ENCODE results near the gene UBE2N.
A peak's percentile ranks its signal among the peaks of the same experiment; 100 is the strongest.

The UBE2N gene, protein sequence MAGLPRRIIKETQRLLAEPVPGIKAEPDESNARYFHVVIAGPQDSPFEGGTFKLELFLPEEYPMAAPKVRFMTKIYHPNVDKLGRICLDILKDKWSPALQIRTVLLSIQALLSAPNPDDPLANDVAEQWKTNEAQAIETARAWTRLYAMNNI

DNA sequence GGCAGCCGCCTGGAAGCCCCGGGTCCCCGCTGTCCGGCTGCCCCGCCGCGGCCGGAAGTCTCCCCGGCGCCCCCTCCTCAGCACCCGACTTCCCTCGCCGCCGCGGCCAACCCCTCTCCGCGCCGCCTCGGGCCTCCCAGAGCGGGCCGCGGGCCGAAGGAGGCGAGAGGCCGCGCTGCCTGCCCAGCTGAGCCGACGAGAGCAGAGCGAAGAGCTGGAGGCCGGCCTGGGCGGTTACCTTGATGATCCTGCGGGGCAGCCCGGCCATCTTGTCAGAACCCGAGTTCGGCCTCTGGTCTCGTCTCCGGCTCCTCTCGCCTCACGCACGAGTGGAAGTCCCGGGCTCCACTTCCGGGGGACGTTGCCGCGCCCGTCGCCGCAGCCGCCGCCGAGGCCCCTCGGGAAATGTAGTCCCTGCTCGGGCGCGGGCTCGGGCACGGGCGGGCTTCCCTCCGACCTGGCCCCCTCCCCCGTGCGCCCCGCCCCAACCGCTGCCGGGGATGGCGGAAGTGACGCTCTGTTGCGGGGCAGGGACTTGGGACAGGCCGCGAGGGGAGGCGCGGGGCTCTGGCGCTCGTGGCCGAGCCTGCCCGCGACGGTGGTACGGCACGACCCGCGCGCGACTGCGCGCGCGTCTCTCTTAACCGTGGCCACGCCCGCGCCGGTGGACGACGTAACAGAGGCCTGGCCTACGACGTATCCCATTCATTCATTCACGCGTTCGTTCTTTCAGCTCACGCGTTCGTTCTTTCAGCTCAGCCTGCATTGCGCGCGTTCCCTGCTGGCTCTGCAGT is at the start of gene UBE2N:
TSS of gene UBE2N (minus strand) at position 331 of the 794 bp plus-strand sequence. CDS start at position 268, 63 bp downstream.
- peak; percentile 78 for DNase-seq

DNA sequence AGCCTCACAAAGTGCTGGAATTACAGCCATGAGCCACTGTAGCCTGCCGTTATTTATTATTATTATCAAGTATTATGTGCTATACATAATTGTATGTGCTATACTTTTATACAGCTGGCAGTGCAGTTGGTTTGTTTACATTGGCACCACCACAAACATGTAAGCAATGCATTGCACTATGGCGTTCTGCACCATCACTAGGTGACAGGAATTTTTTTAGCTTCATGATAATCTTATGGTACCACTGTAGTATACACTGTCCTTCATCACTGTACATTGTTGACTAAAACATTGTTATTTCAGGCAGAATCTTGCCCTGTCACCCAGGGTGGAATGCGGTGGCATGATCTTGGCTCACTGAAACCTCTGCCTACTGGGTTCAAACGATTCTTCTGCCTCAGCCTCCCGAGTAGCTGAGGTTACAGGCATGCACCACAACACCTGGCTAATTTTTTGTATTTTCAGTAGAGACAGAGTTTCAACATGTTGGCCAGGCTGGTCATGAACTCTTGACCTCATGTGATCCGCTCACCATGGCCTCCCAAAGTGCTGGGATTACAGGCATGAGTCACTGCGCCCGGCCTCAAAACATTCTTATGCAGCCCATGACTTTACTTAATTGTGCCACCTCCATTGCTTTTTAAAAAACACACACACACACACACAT is 42.7 kb upstream of the UBE2N start:
- DNase-seq: no peak

DNA sequence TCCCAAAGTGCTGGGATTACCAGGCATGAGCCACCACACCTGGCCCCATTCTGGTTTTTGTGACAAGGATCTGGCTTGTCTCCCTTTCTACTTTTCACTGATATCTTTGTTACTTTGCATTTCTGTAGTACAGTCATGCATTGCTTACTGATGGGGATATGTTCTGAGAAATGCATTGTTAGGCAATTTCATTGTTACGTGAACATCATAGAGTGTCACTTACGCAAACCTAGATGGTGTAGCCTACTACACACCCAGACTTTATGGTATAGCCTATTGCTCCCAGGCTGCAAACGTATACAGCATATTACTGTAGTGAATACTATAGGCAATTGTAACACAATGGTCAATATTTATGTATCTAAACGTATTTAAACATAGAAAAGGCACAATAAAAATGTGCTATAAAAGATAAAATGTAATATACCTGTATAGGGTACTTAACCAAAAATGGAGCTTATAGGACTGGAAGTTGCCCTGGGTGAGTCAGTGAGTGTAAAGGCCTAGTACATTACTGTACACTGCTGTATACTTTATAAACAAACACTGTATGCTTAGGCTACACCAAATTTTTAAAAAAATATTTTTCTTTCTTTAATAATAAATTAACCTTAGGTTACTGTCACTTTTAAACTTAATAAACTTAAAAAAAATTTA is 41.5 kb upstream of the UBE2N start:
- DNase-seq: no peak

DNA sequence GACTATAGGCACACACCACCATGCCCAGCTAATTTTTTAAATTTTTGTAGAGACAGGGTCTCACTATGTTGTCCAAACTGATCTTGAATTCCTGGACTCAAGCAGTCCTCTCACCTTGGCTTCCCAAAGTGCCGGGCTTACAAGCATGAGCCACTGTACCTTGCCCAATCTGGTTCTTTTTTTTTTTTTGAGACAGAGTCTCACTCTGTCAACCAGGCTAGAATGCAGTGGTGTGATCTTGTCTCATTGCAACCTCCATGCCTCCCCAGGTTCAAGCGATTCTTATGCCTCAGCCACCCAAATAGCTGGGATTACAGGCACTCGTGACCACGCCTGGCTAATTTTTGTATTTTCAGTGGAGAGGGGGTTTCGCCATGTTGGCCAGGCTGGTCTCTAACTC is 41.0 kb upstream of the UBE2N start:
- DNase-seq: no peak

DNA sequence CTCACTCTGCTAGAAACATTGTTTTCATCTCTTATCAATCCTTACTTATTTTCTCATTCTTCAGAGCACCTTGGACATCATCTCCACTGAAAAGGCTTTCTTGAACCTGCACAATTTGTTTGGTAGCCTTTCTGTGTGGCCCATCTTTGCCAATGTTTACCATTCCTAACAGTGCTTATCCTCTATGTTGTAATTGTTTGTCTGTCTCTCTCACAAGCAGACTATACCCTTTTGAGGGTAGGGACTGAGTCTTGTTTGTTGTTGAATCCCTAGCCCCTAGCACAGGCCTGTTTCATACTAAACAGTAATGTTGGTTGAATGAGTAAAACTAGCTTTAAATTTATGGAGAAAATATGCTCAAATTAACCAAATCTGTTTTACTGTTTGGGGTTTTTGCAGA is 34.8 kb upstream of the UBE2N start:
- no peak for DNase-seq

DNA sequence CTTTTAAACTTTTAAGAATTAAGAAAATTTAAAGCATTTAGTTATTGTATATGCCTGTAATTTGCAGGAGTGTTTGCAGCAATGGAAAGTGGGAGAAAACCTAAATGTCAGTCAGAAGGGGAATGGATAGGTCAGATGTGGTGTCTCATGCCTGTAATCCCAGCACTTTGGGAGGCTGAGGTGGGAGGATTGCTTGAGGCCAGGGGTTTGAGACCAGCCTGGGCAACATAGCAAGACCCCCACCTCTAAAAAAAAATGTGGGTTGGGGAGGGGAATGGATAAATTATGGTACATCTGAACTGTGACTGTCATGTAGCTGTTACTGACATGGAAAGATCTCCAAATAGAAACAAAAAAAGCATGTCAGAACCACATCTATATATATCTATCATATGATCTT is 27.6 kb upstream of the UBE2N start:
- no peak for DNase-seq

DNA sequence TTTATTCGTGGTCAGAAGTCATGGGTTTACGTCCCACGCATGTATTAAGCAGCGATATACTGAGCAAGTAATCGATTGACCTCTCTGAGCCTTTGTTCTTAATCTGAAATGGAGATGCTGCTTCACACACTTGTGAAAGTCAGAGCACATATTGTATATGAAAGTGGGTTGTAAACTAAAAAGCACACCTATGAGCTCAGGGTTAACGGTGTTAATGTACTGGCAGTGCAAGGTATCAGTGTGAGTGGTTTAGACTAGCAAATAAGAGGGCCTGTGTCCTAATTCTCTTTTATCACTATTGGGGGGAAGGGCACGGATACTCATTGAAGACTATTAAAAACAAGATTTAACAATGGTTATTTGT is 26.2 kb upstream of the UBE2N start:
- no peak for DNase-seq

DNA sequence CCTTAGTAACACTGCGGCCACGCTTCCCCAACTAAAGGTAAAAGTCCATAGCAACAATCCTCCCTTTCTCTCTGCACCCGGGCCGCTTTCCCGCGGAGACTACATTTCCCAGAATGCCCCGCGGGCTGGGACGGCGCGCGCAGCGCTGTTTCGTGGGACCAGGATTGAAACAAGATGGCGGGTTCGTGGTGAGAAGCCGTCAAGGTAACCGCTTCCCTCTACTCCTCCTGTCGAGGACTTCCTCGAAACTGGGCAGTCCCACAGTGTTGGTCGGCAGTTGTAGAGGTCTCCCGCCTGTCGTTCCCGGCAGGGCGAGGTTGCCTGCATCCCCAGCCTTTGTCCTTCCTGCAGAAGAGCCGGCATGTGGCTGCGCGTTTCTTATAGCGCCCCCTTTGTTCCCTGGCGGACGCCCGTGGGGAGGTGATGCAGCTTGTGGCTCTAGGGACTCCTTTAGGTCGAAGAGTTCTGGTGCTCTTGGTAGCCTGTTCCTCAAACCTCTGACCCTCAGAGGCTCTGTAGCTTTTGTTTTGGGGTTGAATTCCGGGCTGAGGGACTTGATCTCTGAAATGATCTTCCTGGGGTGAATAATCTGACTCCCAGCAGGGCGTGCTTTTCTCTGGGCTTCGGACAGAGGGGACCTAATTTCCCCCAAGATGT is 25.7 kb upstream of the UBE2N start, which contains the start of gene MRPL42:
TSS of gene MRPL42 (plus strand) at position 164 of the 657 bp plus-strand sequence. CDS start 1,772 bp downstream, outside the sequence.
- DNase-seq: peak; percentile 85

DNA sequence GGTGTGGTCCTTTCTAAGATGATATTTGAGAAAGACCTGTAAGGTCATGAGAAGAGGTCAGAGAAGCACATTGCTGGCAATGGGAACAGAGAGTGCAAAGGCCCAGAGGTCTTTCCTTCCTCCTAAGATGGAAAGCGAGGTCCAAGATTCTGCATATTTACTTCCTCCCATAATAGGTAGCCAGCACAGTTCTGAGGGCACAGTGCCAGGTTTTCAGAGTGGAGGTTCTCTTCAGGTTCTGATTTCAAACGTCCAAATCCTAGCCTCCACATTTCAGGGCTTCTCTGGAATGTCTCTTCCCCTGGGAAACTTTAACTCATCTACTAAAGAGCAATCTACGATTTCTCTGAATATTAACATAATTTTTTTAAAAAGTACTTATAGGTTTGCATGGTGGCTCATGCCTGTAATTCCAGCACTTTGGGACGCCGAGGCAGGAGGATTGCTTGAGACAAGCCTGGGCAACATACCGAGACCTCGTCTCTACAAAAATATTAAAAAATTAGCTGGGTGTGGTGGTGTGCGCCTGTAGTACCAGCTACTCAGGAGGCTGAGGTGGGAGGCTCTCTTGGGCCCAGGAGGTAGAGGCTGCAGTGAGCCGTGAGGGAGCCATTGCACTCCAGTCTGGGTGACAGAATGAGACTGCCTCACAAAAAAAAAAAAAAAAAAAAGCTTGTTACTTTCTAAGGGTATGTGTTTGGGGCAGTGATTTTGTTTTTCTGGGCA is 25.0 kb upstream of the UBE2N start:
- no peak for DNase-seq

DNA sequence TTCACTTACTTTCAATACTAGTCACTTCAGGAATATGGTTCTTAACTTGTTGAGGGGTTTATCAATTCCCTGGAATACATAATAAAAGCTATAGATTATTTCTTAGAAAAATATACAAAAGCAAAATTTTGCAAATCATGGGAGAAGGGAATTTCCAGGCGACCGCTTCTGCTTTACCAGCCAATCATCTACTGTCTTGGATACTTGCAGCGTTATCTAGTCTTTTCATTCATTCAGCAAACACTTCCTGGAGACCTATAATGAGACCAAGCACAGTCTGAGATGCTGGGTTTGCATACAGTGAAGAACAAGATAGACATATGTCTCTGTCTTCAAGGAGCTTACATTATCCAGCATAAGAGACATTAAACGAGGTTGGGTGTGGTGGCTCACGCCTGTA is 24.1 kb upstream of the UBE2N start:
- DNase-seq: no peak

DNA sequence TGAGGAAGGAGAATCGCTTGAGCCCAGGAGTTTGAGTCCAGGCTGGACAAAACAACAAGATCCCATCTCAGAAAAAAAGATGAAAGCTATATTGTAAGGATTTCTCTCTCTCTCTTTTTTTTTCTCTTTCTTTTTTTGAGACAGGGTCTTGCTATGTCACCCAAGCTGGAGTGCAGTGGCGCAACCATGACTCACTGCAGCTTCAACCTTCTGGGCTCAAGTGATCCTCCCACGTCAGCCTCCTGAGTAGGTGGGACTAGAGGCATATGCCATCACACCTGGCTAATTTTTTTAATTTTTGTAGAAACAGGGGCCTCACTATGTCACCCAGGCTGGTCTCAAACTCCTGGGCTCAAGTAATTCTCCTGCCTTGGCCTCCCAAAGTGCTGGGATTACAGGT is 19.8 kb upstream of the UBE2N start:
- no peak for DNase-seq

DNA sequence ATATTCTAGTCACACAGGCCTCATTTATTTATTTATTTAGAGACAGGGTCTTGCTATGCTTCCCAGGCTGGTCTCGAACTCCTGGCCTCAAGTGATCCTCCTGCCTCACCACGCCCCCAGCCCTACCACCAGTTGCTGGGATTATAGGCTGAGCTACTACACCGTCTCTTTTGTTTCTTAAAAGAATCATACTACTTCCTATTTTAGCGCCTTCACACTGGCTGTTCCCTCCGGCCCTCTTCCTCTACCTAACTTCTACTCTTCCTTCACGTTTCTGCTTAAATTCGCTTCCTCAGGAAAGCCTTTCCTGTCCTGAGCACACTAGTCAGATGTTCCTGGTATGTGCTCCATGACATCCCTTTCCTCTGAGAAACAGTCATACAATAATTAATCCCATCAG is 19.2 kb upstream of the UBE2N start:
- no peak for DNase-seq

DNA sequence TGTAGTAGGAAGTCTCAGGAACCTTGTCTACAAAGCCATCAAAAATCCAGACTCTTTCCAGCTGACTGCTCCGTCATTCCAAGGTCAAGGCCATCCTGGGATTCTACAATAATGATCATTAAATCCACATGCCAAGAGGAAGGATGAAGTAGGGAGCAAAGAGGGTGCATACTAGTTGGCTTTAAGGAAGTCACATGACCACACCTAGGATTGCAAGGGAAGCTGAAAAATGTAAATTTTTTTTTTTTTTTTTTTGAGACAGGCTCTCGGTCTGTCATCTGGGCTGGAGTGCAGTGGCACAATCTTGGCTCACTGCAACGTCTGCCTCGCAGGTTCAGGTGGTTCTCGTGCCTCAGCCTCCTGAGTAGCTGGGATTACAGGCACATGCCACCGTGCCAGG is 18.3 kb upstream of the UBE2N start:
- DNase-seq: no peak

DNA sequence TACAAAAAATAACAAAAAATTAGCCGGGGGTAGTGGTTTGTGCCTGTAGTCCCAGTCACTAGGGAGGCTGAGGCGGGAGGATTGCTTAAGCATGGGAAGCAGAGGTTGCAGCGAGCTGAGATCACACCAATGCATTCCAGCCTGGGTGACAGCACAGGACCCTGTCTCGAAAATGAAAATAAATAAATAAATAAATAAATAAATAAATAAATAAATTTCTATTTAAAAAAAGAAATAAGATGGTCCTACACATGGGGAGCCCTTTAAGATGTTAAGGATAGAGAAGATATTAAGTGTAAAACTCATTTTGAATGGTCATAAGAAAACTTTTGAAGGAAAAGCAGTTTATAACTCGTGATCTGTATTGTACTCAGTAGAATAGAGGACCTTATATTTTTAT is 17.4 kb upstream of the UBE2N start:
- DNase-seq: no peak

DNA sequence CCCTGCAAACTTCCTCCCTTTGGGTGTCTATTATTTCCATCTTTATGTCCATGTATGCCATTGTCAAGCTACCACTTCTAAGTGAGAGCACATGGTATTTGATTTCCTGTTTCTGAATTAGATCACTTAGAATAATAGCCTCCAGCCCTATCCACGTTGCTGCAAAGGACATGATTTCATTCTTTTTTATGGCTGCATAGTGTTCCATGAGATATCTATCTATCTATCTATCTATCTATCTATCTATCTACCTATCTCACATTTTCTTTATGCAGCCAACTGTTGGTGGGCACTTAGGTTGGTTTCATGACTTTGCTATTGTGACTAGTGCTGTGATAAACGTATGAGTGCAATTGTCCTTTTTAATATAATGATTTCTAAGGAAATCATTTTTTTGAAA is 14.3 kb upstream of the UBE2N start:
- DNase-seq: no peak

DNA sequence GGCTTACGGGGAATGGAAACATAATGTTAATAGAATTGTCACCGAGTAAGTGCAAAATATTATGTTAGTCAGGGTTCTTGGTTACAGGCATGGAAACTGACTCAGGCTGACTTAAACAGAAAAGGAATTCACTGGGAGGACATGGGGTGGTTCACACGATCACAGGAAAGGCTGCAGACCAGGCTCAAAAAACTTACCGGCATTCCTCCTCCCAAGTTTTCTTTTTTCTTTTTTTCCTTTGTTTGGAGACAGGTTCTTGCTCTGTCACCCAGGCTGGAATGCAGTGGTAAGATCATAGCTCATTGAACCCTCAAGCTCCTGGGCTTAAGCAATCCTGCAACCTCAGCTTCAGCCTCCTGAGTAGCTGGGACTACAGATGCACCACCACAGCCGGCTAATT is 11.9 kb upstream of the UBE2N start:
- DNase-seq: no peak

DNA sequence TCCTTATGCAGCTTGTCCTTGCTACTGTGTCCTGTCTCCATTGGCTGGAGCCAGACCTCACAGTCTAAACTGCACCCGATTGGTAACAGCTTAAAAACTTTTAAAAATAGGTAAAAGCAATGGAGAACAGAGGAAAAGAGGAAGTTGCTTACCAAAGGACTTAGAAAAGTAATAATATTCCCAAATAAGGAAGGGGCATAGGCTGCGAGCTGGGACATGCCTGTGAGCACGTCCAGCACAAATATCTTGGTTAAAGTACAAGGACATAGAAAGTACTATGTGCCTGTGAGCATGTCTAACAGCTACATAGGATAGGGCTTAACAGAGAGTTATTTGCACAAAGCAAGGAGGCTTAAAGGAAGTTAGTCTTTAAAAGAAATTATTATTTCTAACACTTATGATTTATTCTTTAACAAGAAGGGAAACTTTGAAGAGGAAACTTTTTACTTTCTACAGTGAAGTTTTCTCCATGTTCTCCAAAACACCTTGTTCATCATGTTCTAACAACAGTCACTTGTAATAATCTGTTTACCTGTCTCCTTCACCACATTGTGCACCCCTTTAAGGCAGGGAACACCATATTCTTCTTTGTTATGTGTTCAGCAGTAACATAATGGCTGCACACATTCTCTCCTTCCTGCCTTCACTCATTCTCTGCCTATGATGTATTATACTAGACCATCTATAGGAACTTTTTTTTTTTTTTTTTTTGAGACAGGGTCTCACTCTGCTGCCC is 9.8 kb upstream of the UBE2N start:
- no peak for DNase-seq

DNA sequence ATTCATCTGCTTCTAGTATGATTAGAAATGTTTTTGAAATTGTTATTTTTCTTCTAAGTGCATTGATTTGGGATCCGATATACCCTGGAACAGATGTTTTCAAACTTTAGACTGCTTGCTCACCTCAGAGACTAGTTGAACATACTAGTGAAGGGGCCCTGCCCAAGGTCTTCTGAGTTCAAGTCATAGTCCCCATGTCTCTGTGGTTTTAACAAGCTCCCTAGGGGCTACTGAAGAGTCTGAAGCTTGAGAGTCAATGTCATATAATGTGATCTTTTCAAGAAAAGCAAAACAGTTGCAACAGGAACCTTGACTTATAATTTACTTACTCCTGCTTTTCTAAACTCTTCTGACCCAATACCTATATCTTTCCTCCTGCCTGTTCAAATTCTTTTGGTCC is 7.5 kb upstream of the UBE2N start:
- no peak for DNase-seq

DNA sequence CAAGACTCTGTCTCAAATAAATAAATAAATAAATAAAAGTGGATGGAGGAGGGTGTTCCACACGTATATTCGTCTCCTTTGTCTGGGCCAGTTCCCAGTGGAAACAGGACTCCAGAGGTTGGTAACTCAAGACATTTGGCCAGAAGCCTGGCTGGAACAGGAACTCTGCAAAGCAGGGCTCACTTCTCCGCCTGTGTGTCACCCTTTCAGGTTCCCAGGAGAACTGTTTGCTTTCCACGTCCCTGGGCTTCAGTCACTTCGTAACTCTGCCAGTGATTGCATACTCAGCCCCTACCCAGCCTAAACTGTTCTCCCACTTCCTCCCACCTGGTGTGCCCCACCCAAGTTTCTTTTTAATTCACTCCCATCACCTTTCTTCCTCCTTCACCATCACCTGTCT is 7.0 kb upstream of the UBE2N start:
- DNase-seq: peak; percentile 24

DNA sequence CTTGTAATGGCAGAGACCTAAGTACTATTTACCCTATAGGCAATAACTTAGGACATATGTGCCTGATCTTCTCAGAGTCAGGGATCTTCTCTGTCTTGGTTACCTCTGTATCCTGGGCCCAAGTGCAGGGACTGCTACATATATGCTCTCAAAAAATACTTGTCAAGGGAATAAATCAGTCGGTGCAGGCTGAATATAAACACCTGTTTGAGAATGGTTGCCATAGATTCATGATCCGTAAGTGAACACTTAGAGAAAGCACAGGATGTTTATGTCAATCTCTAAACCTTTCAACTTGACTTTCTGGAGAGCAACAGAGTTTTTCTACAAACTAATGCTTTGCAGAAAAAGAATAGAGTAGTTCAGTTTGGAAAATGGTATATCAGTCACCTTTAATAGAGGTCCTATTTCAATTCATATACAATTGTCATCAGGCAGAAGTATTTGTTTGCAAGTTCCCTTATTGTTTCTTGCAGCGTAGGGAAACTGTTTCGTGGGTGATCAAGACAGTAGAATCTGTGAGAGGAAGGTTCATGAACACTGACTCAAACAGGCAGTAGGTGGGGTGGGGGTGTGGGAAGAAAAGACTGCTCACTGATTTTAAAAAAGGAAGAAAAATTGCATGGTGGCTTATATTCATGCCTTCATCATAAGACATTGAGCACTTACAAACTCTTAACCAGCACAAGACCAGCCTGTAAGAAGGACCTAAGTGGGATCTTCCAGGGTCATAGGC is 6.0 kb upstream of the UBE2N start:
- no peak for DNase-seq

DNA sequence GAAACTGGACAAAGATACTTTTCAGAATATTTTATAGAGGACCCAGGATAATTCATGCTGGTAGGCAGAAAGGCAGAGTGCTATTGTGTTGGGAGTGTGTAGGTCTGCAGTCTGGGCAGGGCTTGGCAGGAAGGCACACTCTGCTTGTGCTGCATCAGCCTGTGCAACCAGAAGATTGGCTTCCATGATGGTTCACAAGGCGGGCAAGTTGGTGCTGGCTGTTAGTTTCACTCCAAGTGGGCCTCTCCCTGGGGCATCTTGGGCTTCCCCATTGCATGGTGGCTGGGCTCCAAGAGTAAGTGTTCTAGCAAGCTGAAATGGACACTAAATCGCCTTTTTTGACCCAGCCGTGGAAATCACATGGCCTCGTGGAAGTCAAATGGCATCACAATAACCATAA is 1.8 kb upstream of the UBE2N start:
- no peak for DNase-seq

Measured in NCI-H2029 treated with DMSO at 0.1 percent for 48 hours (cell line).